Suprapubic skin (tissue), 4 donors: ENCODE results near the gene USP6NL. TPM values are rescaled to one million over a fixed set of nuclear protein-coding genes. Genes with fewer than 3 reads are reported as not detected.

Source experiments
- DNase-seq, 2 donors: peaks; one replicate each; pipeline ENCODE4 v3.0.0-alpha.2; 2019; ENCODE audit warnings: low spot score in 2 of 2
- H3K27ac ChIP-seq: fragments of 200-600 bp; sonication (generic); one replicate; pipeline ENCODE4 v1.5.1; 2019
- H3K27me3 ChIP-seq: fragments of 200-600 bp; sonication (generic); one replicate; pipeline ENCODE4 v1.5.1; 2019
- H3K36me3 ChIP-seq: fragments of 200-600 bp; sonication (generic); one replicate; pipeline ENCODE4 v1.5.1; 2019
- H3K4me1 ChIP-seq: fragments of 200-600 bp; sonication (generic); one replicate; pipeline ENCODE4 v1.5.1; 2019
- H3K4me3 ChIP-seq: fragments of 200-600 bp; sonication (generic); one replicate; pipeline ENCODE4 v1.5.1; 2019; ENCODE audit warnings: mild to moderate bottlenecking
- H3K9me3 ChIP-seq: fragments of 200-600 bp; sonication (generic); one replicate; pipeline ENCODE4 v1.5.1; 2019
- CTCF ChIP-seq, 2 donors: fragments of 200-600 bp in 1 of 2; fragments of 450-650 bp in 1 of 2; sonication (generic) in 1 of 2; IDR thresholded peaks; one replicate each; pipeline ENCODE4 v1.5.1; 2016 to 2019; ENCODE audit warnings: antibody characterized with exemption in 2 of 2, mild to moderate bottlenecking in 1 of 2, moderate library complexity in 1 of 2
- EP300 ChIP-seq: sonication (generic); formaldehyde crosslinking; IDR thresholded peaks from one replicate; pipeline ENCODE4 v1.6.1; 2017; ENCODE audit warnings: antibody characterized with exemption
- POLR2A ChIP-seq, 2 donors: fragments of 450-650 bp; IDR thresholded peaks; one replicate each; pipeline ENCODE4 v1.6.1; 2017; ENCODE audit warnings: antibody characterized with exemption in 2 of 2, mild to moderate bottlenecking in 2 of 2, moderate library complexity in 2 of 2
- POLR2AphosphoS5 ChIP-seq, 3 donors: sonication (generic); formaldehyde crosslinking; IDR thresholded peaks; one replicate each; pipeline ENCODE4 v1.6.1; 2017; ENCODE audit warnings: antibody characterized with exemption in 3 of 3
- WGBS: methylation state at CpG from one replicate; pipeline ENCODE4 v1.1.5; 2018; 5-methylcytosine and 5-hydroxymethylcytosine counted together
- total RNA-seq, 4 donors: library from RNA; depleted of rRNA; stranded (reverse); fragments of >200 nt; gene quantifications; one replicate each; pipeline ENCODE4 v1.1.0, GENCODE V29; 2016

The USP6NL gene
- total RNA-seq, 4 donors from 2014 or later: 23.2 to 33.8 (median 27.7) TPM

DNA sequence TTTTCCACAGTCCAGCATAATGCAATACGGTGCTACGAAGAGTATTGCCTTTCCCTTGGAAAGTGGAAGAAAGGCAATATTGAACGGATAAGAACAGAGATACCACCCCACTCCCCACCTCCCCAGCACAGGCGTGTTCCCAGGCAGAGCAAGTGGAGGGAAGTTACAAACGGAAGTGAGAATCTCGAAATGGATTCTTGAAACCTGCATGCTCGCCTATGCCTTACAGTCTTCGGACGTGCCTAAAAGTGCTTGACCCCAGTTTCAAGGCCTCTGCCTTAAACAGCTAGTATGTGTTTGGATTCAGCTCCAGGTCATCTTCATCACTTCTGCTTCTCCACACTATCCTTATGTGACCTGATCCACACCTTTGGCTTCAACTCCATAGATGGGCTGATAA, 35.0 kb upstream of the USP6NL start:
- Histone ChIP-seq H3K27ac (no peak overlapping the region), H3K4me1 (no peaks in the 10 kb centered on the region), H3K9me3 (no peaks in the 10 kb centered on the region), H3K36me3 (no peaks in the 10 kb centered on the region), H3K27me3 (peaks cover 2% of the 10 kb centered on the region), H3K4me3 (no peak overlapping the region)
- DNase-seq: no peak
- 84% methylated on average over 9 of the region's 9 CpGs for WGBS
- TF ChIP-seq CTCF (IDR thresholded peaks at IDR 0.05) (no peak), POLR2A (IDR thresholded peaks at IDR 0.05) (no peak), POLR2AphosphoS5 (IDR thresholded peaks at IDR 0.05) (no peak), EP300 (no peak)

- Histone ChIP-seq H3K27me3 (peaks cover 2% of the 10 kb centered on the region), H3K4me3 (no peak overlapping the region), H3K9me3 (no peaks in the 10 kb centered on the region), H3K4me1 (no peaks in the 10 kb centered on the region), H3K27ac (no peak overlapping the region), H3K36me3 (no peaks in the 10 kb centered on the region)
- DNase-seq: no peak
- TF ChIP-seq POLR2A (IDR thresholded peaks at IDR 0.05): no peak
- no peak for TF ChIP-seq POLR2AphosphoS5 (IDR thresholded peaks at IDR 0.05)
- TF ChIP-seq CTCF (IDR thresholded peaks at IDR 0.05): no peak
- no peak for TF ChIP-seq EP300
- 92% methylated on average over 6 of the region's 6 CpGs for WGBS
Measured at GRCh38 chr10:11643039-11643438, 31.6 kb upstream of the USP6NL start.

GRCh38 chr10:11642566-11642965, 31.1 kb upstream of the USP6NL start:
- H3K27ac ChIP-seq: no peak overlapping the region
- H3K36me3 ChIP-seq: no peaks in the 10 kb centered on the region
- H3K4me3 ChIP-seq: no peak overlapping the region
- no peaks in the 10 kb centered on the region for H3K4me1 ChIP-seq
- H3K27me3 ChIP-seq: peaks cover 2% of the 10 kb centered on the region
- 84% methylated on average over 8 of the region's 8 CpGs for WGBS
- TF ChIP-seq CTCF (IDR thresholded peaks at IDR 0.05): no peak
- no peak for TF ChIP-seq POLR2AphosphoS5 (IDR thresholded peaks at IDR 0.05)
- no peak for TF ChIP-seq POLR2A (IDR thresholded peaks at IDR 0.05)
- TF ChIP-seq EP300: no peak
- DNase-seq: no peak
- no peaks in the 10 kb centered on the region for H3K9me3 ChIP-seq

DNA sequence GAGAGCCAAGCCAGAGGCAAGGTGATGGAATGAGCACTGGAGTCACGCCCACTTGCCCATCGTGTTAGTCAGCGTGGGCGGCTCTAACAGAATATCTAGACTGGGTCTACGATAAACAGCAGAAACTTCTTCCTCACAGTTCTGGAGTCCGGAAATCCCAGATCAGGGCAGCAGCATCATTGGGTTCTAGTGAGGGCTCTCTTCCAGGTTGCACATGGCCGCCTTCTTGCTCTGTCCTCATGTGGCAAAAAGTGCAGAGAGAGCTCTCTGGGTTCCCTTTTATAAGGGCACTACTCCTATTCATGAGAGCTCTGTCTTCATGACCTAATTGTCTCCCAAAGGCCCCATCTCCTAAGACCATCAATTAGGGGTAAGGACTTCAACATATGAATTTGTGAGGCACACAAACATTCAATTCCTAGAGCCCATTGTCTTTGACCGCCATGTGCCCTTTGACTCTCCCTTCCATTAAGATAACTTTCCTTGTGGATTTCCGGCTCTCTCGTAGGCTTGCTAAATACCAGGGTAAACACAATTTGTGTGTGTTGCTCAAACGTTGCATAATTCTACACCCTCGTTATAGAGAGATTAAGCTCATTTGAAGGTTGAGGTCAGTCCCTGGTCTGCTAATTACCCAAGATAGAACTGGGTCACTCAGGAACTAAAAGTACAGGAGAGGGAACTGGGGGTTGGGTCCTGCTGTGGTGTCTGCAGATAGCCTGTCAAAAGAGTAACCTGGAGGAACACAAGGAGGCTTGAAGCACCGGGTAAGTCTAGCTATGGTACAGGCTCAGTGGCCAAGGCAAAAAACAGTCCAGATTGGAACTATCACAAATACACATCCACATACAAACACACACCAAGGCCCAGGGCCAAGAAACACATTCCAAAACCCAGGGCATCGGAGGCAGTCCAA, 28.7 kb upstream of the USP6NL start:
- 77% methylated on average over 14 of the region's 14 CpGs for WGBS
- DNase-seq: no peak
- TF ChIP-seq EP300 (no peak), POLR2AphosphoS5 (IDR thresholded peaks at IDR 0.05) (no peak), POLR2A (IDR thresholded peaks at IDR 0.05) (no peak), CTCF (IDR thresholded peaks at IDR 0.05) (no peak)
- Histone ChIP-seq H3K27ac (no peak overlapping the region), H3K36me3 (no peaks in the 10 kb centered on the region), H3K9me3 (no peaks in the 10 kb centered on the region), H3K4me3 (no peak overlapping the region), H3K4me1 (no peaks in the 10 kb centered on the region), H3K27me3 (peaks cover 2% of the 10 kb centered on the region)

DNA sequence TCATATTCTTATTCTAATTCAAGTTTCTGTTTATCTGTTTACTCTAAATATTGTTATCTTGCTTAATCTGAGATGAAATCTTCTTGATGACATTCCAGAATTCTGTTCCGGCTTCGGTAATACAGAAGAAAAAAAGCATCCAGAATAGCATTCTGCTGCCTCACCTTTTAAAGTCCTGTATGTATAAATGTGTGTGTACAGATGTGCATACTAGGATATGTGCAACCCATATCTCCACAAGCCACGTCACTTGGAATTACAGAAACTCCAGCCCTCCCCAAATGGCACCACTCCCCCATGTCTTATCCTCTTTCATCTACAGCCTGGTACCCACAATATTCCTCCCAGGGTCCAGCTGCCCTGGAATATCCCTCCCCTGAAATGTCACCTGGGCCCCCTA, 27.9 kb upstream of the USP6NL start:
- H3K36me3 ChIP-seq: no peaks in the 10 kb centered on the region
- no peaks in the 10 kb centered on the region for H3K9me3 ChIP-seq
- TF ChIP-seq POLR2A (IDR thresholded peaks at IDR 0.05): no peak
- no peak for TF ChIP-seq POLR2AphosphoS5 (IDR thresholded peaks at IDR 0.05)
- no peak overlapping the region for H3K27ac ChIP-seq
- no peak overlapping the region for H3K4me3 ChIP-seq
- WGBS: 73% methylated on average over 3 of the region's 3 CpGs
- DNase-seq: no peak
- no peaks in the 10 kb centered on the region for H3K4me1 ChIP-seq
- peaks cover 2% of the 10 kb centered on the region for H3K27me3 ChIP-seq
